ENCODE measurements around the gene DHRS1. TPM values are rescaled to one million over a fixed set of nuclear protein-coding genes. Genes with fewer than 3 reads are reported as not detected.

The DHRS1 gene
- total and polyA plus RNA-seq, 9 of the 15 experiments (the other 6 are each of a cell fraction or from before 2014, with no cell fraction given), result 7.3 to 33.6 (median 13.3) TPM

GRCh38 chr14:24343795-24344660 lies 44.4 kb upstream of the DHRS1 start:
- Histone ChIP-seq H3K36me3 (ENCODE audit: control insufficient read depth, insufficient read depth, low read length) (no peaks in the 10 kb centered on the region), H3K4me3 (no peak overlapping the region), H4K20me1 (replicated peaks; ENCODE audit: control insufficient read depth, insufficient read depth, low read length) (no peaks in the 10 kb centered on the region), H3K9me1 (ENCODE audit: control insufficient read depth, insufficient read depth, low read length) (no peaks in the 10 kb centered on the region), H3K79me2 (ENCODE audit: control insufficient read depth, insufficient read depth, low read length) (no peaks in the 10 kb centered on the region), H3K9me3 (replicated peaks; ENCODE audit: control insufficient read depth, insufficient read depth, low read depth, low read length) (no peaks in the 10 kb centered on the region), H3K27me3 (ENCODE audit: control insufficient read depth in 2 of 2, insufficient read depth in 2 of 2, low read length in 2 of 2) (no peaks in the 10 kb centered on the region), H3K27ac (ENCODE audit: extremely low read depth, low read depth, low read length) (no peak overlapping the region), H3K9ac (ENCODE audit: insufficient read depth in 1 of 2, low read depth in 2 of 2, low read length in 2 of 2) (no peak overlapping the region), H3K4me1 (replicated peaks in 1 of 2; ENCODE audit: control insufficient read depth in 2 of 2, insufficient read depth in 2 of 2, low read length in 2 of 2) (peaks cover 8 to 10% of the 10 kb centered on the region in 2 experiments; a peak in 3 of 5 replicates), H3K4me2 (ENCODE audit: insufficient read depth, low read length) (no peak overlapping the region; the same call in 1 of the 2 replicates), H2AFZ (ENCODE audit: low read depth, low read length) (peak overlapping the region; percentile 22; the same call in 1 of the 2 replicates)
- intact Hi-C loops (cut with micrococcal nuclease), result no loop called here
- BruUV-seq (replicated peaks), result no TSS peak
- 29% methylated on average over 3 of the region's 7 CpGs for WGBS (ENCODE audit: insufficient coverage, low coverage, missing lambda C conversion rate)
- ChIA-PET POLR2A (interaction anchor here (0.6 kb wide), 1 partner anchor 28 kb away, joined by 5 read pairs; no protein-coding TSS in a partner anchor), CTCF (ENCODE audit: low intra/inter-chr PET ratio) (no interaction called here)
- in situ Hi-C loops (cut with MboI), result loop anchor here (25.0 kb wide), 1 partner anchor 343 kb away; no protein-coding TSS in a partner anchor
- ATAC-seq, result peak; percentile 48; the same call in 1 of the 3 replicates
- TF ChIP-seq AFF1 (IDR thresholded peaks at IDR 0.05; ENCODE audit: low read depth in 1 of 2, partially characterized antibody in 2 of 2) (no peak), PRDM10 (IDR thresholded peaks at IDR 0.05; ENCODE audit: partially characterized antibody) (peak; percentile 8), SNRNP70 (optimal IDR thresholded peaks at IDR 0.05; ENCODE audit: low read depth, low read length) (no peak), ILF3 (IDR thresholded peaks at IDR 0.05; ENCODE audit: borderline replicate concordance) (no peak), LEF1 (IDR thresholded peaks at IDR 0.05) (peak; percentile 39; the same call in 1 of the 2 replicates), ZNF780A (CRISPR knock-in tag; IDR thresholded peaks at IDR 0.05) (no peak), DIDO1 (tag; IDR thresholded peaks at IDR 0.05; ENCODE audit: low read depth) (no peak), DPF2 (IDR thresholded peaks at IDR 0.05) (0 out of 2 replicates have a peak, but pooled peaks have one; percentile 36)
- DNase-seq (ENCODE audit: extremely low read depth in 1 of 4, low spot score in 3 of 4), result no peak
- FAIRE-seq, result peak; percentile 15

Data from K562 (cell line).